Activated CD8-positive, alpha-beta memory T cell treated with anti-CD3 and anti-CD28 coated beads, Interleukin-2, amount 50 U/mL, for 4 hours (primary cell): ENCODE measurements around the gene TRMT10B.
"Not testable (repeated sequence)": the region's sequence is repeated elsewhere in the genome, so short reads cannot be mapped to it uniquely, and the experiment has no call there.

ENCODE experiments used
- DNase-seq: peaks from one replicate; pipeline ENCODE4 v3.0.0-alpha.2; 2020

Gene TRMT10B

DNA sequence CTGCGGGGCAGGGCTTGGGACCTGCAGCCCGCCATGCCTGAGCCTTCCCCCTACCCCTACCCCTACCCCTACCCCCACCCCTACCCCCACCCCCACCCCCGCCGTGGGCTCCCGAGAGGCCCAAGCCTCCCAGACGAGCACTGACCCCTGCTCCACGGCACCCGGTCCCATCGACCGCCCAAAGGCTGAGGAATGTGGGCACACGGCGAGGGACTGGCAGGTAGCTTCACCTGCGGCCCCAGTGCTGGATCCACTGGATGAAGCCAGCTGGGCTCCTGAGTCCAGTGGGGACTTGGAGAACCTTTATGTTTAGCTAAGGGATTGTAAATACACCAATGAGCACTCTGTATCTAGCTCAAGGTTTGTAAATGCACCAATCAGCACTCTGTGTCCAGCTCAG, 1.5 kb upstream of the TRMT10B start:
- DNase-seq: not testable (repeated sequence)

DNA sequence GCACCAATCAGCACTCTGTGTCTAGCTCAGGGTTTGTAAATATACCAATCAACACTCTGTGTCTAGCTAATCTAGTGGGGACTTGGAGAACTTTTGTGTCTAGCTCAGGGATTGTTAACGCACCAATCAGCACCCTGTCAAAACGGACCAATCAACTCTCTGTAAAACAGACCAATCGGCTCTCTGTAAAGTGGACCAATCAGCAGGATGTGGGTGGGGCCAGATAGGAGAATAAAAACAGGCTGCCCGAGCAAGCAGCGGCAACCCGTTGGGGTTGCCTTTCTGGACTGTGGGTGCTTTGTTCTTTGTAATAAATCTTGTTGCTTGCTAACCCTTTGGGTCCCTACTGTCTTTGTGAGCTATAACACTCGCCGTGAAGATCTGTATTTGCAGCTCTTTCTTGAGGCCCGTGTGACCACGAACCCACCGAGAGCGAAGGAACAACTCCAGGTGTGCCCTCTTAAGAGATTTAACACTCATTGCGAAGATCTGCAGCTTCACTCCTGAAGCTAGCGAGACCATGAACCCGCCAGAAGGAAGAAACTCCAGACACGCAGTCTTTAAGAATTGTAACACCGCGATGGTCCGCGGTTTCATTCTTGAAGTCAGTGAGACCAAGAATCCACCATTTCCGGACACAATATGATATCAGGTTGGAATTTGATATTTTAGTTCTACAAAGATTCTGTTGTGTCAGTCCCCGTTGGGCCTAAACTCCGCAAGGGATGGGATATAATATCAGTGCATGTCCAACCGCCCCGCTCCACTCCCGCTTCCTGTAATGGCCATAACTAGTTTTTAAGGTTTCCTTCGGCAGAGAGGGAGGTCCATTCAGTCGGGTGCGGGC, 740 bp upstream of the TRMT10B start:
- no peak for DNase-seq

DNA sequence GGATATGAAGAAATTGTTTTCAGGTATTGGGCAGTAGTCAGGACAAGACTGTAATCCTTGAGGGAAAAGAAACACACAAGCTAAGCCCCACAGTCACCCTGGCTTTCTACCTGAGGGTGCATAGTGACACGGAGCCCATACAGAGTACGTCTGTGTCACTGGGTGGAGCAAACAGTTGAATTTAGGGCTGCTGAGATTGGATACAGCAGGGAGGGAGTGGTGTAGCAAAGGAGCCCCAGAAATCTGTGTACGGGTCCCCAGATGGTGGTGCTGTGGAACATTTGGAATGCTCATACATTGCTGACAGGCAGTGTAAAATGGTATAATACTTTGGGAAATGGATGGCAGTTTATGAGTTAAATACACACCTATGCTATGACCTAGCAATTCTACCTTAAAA, 5.1 kb downstream of the TRMT10B start:
- no peak for DNase-seq

DNA sequence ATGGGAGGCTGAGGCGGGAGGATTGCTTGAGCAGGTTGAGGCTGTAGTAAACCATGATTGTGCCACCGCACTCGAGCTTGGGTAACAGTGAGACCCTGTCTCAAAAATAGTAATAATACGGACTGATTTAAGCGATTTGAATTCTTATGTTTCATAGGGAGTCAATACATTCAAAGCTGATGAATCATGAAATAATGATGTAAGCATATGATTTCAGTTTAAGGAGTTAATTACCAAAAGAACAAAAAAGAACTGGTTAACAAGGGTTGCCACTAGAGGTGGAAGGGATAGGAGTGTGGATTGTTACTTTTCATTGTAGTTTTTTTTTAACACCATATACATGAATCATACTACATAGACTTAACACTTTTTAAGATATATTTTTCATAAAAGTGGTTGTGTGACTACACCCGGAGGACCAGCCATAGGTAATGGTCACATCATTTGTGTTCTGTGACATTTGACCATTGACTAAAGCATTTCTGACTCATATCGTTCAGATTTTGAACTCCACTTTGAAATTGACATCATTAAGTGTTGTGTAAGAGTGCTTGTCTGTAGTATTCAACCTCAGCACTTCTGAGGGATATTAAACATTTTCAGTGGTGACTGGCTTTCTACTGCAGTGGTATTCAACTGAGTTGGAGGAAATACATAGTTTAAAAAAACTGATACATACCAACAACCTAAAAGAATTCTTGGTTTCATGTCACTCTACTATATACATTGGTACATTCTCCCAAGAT, 7.0 kb downstream of the TRMT10B start:
- no peak for DNase-seq

DNA sequence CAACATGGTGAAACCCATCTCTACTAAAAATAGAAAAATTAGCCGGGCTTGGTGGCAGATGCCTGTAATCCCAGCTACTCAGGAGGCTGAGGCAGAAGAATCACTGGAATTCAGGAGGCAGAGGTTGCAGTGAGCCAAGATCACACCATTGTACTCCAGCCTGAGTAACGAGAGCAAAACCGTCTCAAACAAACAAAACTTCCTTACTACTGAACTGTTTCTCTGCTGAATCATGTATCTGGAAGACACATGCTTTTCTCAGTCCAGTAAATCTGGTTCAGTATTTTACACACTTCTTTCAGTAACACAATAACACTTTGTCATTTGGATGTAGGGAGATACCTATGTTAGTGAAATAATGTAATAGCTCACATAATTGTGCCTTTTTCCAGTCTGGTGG, 7.9 kb downstream of the TRMT10B start:
- no peak for DNase-seq

- DNase-seq: not testable (repeated sequence)
These were observed 11.7 kb downstream of the TRMT10B start for GRCh38 chr9:37765263-37765662.

- DNase-seq: no peak
These were observed 15.7 kb downstream of the TRMT10B start for GRCh38 chr9:37769306-37769705.

- DNase-seq: no peak
These were observed 16.4 kb downstream of the TRMT10B start for GRCh38 chr9:37769995-37770394.

- no peak for DNase-seq
These were observed 21.8 kb downstream of the TRMT10B start for GRCh38 chr9:37775216-37775919.

- no peak for DNase-seq
These were observed 22.7 kb downstream of the TRMT10B start for GRCh38 chr9:37776328-37776727.

- no peak for DNase-seq
These were observed 24.9 kb downstream of the TRMT10B start for GRCh38 chr9:37778534-37778933.

GRCh38 chr9:37784291-37784615, 30.6 kb downstream of the TRMT10B start:
- DNase-seq: no peak

DNA sequence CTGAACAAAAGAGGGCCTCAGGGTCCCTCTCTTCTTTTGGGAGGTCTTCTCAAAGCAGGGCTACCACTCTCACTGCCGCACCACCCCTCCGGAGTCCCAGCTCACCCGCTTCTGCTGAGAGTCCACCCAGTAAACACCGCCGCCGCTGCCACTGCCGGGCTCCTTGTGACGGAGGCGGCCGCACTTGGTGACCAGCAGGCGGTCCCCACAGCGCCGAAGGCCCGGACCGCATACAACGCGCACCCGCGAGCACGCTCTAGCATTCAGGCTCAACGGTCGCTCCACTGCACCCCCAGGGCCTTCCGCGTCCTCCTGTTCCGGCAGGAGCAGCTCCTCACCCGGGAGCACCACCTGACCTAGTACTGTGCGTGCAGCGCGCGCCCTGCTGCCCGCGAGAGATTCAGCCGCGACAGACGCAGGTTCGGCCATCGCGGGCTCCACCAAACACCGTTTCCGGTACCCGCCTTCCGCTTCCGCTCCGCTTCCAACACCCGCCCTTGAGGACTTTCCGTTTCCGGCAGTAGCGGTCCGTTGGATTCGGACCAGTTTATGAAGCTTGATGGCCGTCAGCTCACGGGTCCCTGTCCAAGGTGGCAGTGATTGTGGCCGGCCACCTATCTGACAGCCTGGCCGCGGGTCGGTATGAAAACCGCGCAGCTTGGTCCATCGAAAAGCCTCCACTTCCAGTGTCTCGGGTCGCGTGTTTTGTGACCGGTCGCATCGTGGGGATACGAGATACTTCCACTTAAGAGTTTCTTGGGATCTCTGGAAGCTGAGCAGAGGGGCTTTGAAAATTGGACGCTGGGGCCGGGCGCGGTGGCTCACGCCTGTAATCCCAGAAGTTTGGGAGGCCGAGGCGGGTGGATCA, 31.2 kb downstream of the TRMT10B start, which contains the start of gene EXOSC3:
Gene EXOSC3, minus strand, starts transcription at position 449 of the 868 bp plus-strand sequence. Its CDS starts 20 bp downstream, at position 429.
- DNase-seq: peak; percentile 82

- DNase-seq: no peak
These were observed 33.5 kb downstream of the TRMT10B start for GRCh38 chr9:37787059-37787458.

- no peak for DNase-seq
These were observed 34.7 kb downstream of the TRMT10B start for GRCh38 chr9:37788332-37788731.

DNA sequence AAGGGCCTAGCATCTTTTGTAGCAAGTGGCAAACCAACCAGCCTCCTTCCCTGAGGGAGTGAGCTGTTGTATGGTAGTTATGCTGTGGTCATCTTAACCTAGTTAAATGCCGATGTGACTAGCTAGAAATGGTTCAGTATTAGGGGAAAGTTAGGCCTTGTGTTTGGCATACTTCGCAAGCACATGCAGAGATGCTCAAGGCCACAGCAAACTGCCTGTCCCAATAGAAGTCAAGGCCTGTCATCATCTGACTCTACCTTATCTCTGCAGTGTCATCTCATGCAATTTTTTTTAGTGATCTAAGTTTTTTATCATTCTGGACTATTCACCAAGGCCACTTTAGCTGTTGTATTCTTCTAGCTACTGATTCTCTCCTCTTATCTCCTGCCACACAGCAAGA, 36.5 kb downstream of the TRMT10B start:
- no peak for DNase-seq

DNA sequence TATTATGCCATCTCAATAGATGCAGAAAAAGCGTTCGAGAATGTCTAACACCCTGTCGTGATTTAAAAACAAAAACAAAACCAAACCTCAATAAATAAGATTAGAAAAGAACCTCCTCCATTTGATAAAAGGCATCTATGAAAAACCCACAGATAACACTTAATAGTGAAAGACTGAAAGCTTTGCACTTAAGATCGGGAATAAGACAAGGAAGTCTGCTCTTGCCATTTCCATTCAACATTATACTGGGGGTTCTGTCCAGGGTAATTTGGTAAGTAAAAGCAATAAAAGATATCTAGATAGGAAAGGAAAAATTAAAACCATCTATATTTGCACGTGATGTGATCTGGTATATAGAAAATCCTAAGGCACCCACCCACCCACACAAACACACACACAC, 38.5 kb downstream of the TRMT10B start:
- DNase-seq: no peak

DNA sequence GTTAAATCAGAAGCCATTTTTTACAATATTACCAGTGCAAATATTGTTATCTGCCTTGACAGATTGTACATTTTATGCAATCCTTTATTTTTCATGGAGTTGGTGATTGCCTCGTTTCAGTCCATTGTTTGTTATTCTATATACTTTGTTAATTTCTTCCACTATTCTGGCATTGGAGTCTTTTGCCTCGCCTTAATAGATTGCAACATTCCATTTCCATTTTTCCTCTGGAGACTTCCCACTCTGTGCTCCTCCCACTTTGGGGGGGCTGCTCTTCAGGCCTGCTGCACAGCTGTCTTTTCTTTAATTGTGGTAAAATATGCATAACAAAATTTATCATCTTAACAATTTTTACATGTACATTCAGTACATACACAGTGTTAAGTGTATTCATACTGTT, 42.6 kb downstream of the TRMT10B start:
- DNase-seq: no peak

GRCh38 chr9:37798677-37799076, 45.1 kb downstream of the TRMT10B start:
- no peak for DNase-seq

DNA sequence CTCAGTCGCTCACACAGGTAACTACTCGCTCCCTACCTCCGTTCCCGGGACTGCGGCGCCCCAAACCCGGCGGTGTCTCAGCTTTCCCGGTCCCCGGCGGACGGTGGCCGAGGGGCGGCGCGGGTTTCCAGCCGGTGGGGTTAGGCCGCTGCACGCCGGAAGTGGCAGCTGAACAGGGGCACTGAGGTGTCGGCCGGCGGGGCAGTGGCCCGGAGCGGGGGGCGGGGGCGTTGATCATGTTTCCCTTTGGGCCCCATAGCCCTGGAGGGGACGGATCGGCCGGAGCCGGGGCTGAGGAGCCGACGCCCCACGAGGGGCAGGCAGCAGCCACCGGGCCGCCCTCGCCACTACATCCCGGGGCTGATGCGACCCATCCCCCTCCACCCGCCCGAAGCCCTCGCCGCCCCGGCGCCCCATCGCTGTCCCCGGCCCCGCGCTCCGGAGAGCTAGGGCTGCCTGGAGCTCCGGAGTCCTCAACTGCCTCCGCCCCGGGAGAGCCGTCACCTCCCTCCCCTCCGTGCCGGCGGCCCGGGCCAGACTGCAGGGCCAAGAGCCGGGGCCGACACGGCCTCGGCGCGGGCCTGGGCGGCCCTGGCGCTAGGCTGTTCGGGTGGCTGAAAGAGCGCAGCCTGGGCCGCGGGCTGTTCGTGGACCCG, 47.2 kb downstream of the TRMT10B start, which contains the start of gene DCAF10:
Gene DCAF10, plus strand, starts transcription at position 167 of the 656 bp plus-strand sequence. Its CDS starts 70 bp downstream, at position 237.
- DNase-seq: peak; percentile 88

DNA sequence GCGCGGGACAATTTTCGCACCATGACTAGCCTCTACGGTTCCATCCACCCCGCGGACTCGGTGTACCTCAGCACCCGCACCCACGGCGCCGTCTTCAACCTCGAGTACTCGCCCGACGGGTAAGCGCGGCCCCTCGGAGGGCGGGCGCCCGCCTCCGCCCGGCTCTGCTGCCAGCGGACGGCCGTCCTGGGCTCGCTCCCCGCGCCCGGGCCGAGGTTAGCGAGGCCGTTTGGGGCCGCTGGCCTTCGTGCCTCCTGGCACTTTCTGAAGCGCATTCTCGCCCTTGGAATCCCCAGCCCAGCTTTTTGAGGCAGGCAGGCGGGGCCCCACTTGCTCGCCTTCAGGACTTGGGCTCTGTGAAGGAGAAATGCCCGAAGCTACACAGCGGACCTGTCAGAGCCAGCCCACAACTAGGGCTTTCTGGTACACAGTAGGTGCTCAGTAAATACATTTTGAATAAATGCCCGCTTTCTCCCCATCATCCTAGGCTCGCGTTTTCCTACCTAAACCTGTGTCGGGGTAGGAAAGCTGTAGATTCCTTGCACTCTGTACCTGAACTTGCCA, 47.8 kb downstream of the TRMT10B start:
- DNase-seq: peak; percentile 39
